Esophagus muscularis mucosa (tissue), 4 donors: Measurements from ENCODE around the gene IDH3G.

ENCODE experiments used
- EP300 ChIP-seq: sonication (generic); formaldehyde crosslinking; IDR thresholded peaks from one replicate; pipeline ENCODE4 v1.6.1; 2017; ENCODE audit warnings: antibody characterized with exemption
- POLR2A ChIP-seq: fragments of 450-650 bp; IDR thresholded peaks from one replicate; pipeline ENCODE4 v1.6.1; 2017; ENCODE audit warnings: antibody characterized with exemption, moderate library complexity, mild to moderate bottlenecking, low read depth
- POLR2AphosphoS5 ChIP-seq, 2 donors: sonication (generic); formaldehyde crosslinking; IDR thresholded peaks; one replicate each; pipeline ENCODE4 v1.6.1; 2017; ENCODE audit warnings: antibody characterized with exemption in 2 of 2
- TF ChIP-seq, protein P1 (sequence below), 3 experiments: fragments of 200-600 bp in 2 of 3; fragments of 450-650 bp in 1 of 3; sonication (generic) in 2 of 3; IDR thresholded peaks; one replicate each; pipeline ENCODE4 v1.5.1; 2017 to 2019; ENCODE audit warnings: antibody characterized with exemption in 3 of 3, mild to moderate bottlenecking in 2 of 3, moderate library complexity in 1 of 3

DNA sequence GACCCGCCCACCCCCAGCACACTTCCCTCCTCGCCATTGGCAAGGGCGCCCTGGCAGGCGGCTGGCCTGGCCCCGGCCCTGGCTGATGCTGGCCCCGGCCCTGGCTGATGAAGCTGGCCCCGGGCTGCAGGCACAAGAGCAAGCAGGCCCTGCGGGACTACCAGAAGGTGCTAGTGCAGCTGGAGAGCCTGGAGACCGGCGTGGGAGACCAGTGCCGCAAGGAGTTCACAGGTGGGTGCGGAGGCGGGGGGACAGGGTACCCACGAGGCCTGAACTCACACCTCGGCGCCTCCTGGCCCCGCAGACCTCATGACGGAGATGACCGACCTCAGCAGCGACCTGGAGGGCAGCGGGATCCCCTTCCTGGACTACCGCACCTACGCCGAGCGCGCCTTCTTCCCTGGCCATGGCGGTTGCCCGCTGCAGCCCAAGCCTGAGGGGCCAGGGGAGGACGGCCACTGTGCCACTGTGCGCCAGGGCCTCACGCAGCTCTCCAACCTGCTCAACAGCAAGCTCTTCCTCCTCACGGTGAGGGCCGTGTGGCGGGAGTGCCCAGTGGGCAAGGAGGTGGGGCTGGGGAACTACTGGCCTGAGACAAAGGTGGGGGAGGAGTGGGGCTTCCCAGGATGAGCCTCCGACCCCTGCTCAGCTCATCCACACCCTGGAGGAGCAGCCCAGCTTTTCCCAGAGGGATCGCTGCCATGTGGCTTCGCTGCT lies 19.4 kb downstream of the IDH3G start:
- TF ChIP-seq POLR2AphosphoS5 (IDR thresholded peaks at IDR 0.05) = no peak
- TF ChIP-seq, protein P1, sequence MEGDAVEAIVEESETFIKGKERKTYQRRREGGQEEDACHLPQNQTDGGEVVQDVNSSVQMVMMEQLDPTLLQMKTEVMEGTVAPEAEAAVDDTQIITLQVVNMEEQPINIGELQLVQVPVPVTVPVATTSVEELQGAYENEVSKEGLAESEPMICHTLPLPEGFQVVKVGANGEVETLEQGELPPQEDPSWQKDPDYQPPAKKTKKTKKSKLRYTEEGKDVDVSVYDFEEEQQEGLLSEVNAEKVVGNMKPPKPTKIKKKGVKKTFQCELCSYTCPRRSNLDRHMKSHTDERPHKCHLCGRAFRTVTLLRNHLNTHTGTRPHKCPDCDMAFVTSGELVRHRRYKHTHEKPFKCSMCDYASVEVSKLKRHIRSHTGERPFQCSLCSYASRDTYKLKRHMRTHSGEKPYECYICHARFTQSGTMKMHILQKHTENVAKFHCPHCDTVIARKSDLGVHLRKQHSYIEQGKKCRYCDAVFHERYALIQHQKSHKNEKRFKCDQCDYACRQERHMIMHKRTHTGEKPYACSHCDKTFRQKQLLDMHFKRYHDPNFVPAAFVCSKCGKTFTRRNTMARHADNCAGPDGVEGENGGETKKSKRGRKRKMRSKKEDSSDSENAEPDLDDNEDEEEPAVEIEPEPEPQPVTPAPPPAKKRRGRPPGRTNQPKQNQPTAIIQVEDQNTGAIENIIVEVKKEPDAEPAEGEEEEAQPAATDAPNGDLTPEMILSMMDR (IDR thresholded peaks at IDR 0.05) = no peak
- TF ChIP-seq POLR2A = no peak
- TF ChIP-seq EP300 = no peak
